ENCODE data around the gene ABCC10. TPM values are rescaled to one million over a fixed set of nuclear protein-coding genes. Genes with fewer than 3 reads are reported as not detected.

ABCC10 gene
- total and polyA plus RNA-seq, 10 of the 15 experiments (the other 5 are each of a cell fraction or from before 2014, with no cell fraction given): 0.80 to 18.2 (median 6.4) TPM

DNA sequence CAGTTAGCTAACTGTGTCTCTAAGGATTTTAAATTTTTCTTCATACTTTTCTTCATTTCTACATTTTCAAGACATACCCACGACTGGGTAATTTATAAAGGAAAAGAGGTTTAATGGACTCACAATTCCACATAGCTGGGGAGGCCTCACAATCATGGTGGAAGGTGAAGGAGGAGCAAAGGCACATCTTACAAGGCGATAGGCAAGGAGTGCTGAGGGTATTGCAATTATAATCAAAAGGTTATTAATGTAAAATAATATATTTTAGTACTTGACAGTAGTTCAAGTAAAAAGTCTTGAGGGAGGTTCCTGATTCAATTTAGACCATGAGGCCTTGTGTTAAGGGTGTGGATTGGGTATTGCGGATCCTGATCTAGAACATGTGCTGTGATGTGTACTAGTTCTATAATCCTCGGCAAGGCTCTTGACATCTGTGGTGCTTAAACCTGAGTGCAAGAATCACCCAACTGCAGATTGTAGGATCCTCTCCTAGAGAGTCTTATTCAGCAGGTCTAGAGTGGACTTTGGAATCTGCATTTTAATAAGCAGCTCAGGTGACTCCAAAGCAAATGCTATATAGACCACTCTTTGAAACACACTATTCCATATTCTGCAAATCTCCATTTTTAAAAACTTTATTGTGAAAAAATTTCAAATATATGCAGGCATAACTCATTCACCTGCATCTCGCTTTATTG is 7.2 kb upstream of the ABCC10 start (continued):
- TF ChIP-seq, protein P1, sequence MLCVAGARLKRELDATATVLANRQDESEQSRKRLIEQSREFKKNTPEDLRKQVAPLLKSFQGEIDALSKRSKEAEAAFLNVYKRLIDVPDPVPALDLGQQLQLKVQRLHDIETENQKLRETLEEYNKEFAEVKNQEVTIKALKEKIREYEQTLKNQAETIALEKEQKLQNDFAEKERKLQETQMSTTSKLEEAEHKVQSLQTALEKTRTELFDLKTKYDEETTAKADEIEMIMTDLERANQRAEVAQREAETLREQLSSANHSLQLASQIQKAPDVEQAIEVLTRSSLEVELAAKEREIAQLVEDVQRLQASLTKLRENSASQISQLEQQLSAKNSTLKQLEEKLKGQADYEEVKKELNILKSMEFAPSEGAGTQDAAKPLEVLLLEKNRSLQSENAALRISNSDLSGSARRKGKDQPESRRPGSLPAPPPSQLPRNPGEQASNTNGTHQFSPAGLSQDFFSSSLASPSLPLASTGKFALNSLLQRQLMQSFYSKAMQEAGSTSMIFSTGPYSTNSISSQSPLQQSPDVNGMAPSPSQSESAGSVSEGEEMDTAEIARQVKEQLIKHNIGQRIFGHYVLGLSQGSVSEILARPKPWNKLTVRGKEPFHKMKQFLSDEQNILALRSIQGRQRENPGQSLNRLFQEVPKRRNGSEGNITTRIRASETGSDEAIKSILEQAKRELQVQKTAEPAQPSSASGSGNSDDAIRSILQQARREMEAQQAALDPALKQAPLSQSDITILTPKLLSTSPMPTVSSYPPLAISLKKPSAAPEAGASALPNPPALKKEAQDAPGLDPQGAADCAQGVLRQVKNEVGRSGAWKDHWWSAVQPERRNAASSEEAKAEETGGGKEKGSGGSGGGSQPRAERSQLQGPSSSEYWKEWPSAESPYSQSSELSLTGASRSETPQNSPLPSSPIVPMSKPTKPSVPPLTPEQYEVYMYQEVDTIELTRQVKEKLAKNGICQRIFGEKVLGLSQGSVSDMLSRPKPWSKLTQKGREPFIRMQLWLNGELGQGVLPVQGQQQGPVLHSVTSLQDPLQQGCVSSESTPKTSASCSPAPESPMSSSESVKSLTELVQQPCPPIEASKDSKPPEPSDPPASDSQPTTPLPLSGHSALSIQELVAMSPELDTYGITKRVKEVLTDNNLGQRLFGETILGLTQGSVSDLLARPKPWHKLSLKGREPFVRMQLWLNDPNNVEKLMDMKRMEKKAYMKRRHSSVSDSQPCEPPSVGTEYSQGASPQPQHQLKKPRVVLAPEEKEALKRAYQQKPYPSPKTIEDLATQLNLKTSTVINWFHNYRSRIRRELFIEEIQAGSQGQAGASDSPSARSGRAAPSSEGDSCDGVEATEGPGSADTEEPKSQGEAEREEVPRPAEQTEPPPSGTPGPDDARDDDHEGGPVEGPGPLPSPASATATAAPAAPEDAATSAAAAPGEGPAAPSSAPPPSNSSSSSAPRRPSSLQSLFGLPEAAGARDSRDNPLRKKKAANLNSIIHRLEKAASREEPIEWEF (IDR thresholded peaks at IDR 0.05; ENCODE audit: insufficient replicate concordance, low read depth, low read length): no peak
- TF ChIP-seq SREBF2 (IDR thresholded peaks at IDR 0.05; ENCODE audit: low read length): no peak
- TF ChIP-seq, protein P2, sequence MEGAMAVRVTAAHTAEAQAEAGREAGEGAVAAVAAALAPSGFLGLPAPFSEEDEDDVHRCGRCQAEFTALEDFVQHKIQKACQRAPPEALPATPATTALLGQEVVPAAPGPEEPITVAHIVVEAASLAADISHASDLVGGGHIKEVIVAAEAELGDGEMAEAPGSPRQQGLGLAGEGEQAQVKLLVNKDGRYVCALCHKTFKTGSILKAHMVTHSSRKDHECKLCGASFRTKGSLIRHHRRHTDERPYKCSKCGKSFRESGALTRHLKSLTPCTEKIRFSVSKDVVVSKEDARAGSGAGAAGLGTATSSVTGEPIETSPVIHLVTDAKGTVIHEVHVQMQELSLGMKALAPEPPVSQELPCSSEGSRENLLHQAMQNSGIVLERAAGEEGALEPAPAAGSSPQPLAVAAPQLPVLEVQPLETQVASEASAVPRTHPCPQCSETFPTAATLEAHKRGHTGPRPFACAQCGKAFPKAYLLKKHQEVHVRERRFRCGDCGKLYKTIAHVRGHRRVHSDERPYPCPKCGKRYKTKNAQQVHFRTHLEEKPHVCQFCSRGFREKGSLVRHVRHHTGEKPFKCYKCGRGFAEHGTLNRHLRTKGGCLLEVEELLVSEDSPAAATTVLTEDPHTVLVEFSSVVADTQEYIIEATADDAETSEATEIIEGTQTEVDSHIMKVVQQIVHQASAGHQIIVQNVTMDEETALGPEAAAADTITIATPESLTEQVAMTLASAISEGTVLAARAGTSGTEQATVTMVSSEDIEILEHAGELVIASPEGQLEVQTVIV (IDR thresholded peaks at IDR 0.05; ENCODE audit: borderline replicate concordance, partially characterized antibody): no peak
- TF ChIP-seq, protein P3, sequence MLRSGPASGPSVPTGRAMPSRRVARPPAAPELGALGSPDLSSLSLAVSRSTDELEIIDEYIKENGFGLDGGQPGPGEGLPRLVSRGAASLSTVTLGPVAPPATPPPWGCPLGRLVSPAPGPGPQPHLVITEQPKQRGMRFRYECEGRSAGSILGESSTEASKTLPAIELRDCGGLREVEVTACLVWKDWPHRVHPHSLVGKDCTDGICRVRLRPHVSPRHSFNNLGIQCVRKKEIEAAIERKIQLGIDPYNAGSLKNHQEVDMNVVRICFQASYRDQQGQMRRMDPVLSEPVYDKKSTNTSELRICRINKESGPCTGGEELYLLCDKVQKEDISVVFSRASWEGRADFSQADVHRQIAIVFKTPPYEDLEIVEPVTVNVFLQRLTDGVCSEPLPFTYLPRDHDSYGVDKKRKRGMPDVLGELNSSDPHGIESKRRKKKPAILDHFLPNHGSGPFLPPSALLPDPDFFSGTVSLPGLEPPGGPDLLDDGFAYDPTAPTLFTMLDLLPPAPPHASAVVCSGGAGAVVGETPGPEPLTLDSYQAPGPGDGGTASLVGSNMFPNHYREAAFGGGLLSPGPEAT (IDR thresholded peaks at IDR 0.05; ENCODE audit: low read depth): no peak
- no peak for TF ChIP-seq YBX1 (IDR thresholded peaks at IDR 0.05)
- no peak for TF ChIP-seq CREB1 (IDR thresholded peaks at IDR 0.05; ENCODE audit: low read depth)
- no peak for TF ChIP-seq KAT2A (conservative IDR thresholded peaks at IDR 0.05; ENCODE audit: control insufficient read depth, low read depth, low read length)
- TF ChIP-seq, protein P4, sequence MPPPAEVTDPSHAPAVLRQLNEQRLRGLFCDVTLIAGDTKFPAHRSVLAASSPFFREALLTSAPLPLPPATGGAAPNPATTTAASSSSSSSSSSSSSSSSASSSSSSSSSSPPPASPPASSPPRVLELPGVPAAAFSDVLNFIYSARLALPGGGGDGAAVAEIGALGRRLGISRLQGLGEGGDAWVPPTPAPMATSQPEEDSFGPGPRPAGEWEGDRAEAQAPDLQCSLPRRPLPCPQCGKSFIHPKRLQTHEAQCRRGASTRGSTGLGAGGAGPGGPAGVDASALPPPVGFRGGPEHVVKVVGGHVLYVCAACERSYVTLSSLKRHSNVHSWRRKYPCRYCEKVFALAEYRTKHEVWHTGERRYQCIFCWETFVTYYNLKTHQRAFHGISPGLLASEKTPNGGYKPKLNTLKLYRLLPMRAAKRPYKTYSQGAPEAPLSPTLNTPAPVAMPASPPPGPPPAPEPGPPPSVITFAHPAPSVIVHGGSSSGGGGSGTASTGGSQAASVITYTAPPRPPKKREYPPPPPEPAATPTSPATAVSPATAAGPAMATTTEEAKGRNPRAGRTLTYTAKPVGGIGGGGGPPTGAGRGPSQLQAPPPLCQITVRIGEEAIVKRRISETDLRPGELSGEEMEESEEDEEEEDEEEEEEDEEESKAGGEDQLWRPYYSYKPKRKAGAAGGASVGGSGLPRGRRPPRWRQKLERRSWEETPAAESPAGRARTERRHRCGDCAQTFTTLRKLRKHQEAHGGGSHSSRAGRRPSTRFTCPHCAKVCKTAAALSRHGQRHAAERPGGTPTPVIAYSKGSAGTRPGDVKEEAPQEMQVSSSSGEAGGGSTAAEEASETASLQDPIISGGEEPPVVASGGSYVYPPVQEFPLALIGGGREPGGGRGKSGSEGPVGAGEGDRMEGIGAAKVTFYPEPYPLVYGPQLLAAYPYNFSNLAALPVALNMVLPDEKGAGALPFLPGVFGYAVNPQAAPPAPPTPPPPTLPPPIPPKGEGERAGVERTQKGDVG (CRISPR knock-in tag; IDR thresholded peaks at IDR 0.05): no peak
- TF ChIP-seq FOXM1 (IDR thresholded peaks at IDR 0.05; ENCODE audit: low read depth, low read length): no peak
- TF ChIP-seq ETV6 (conservative IDR thresholded peaks at IDR 0.05 in 1 of 2, IDR thresholded peaks at IDR 0.05 in 1 of 2; ENCODE audit: borderline replicate concordance in 1 of 2, low read depth in 1 of 2): no peak
- no peak for TF ChIP-seq MEF2B (IDR thresholded peaks at IDR 0.05; ENCODE audit: partially characterized antibody, poor library complexity, severe bottlenecking)

Measured in GM12878 (cell line).